Transverse colon (tissue), 4 donors: ENCODE measurements around the gene STK40. TPM values are rescaled to one million over a fixed set of nuclear protein-coding genes. Genes with fewer than 3 reads are reported as not detected.

Source experiments
- DNase-seq: peaks from one replicate; pipeline ENCODE4 v3.0.0-alpha.2; 2019
- H3K27ac ChIP-seq, 4 donors: fragments of 200-600 bp; sonication (generic); 2 replicates each; pipeline ENCODE4 v1.5.1; 2016 to 2018; ENCODE audit warnings: inconsistent platforms in 4 of 4
- H3K27me3 ChIP-seq: fragments of 200-600 bp; sonication (generic); 2 replicates; pipeline ENCODE4 v1.5.1; 2017; ENCODE audit warnings: inconsistent platforms
- H3K36me3 ChIP-seq, 4 donors: fragments of 200-600 bp; sonication (generic); 2 replicates each; pipeline ENCODE4 v1.5.1; 2017 to 2019; ENCODE audit warnings: inconsistent platforms in 4 of 4
- H3K4me1 ChIP-seq, 4 donors: fragments of 200-600 bp; sonication (generic); 2 replicates each; pipeline ENCODE4 v1.5.1; 2017 to 2020; ENCODE audit warnings: inconsistent platforms in 4 of 4
- H3K4me3 ChIP-seq, 4 donors: fragments of 200-600 bp; sonication (generic); 1 replicate in 1 of 4; 2 replicates in 3 of 4; pipeline versions ENCODE4 v1.5.1 to v1.6.1; 2017 to 2019; ENCODE audit warnings: inconsistent platforms in 4 of 4
- H3K9me3 ChIP-seq, 2 donors: fragments of 200-600 bp; sonication (generic); 2 replicates each; pipeline ENCODE4 v1.5.1; 2017 to 2019; ENCODE audit warnings: inconsistent platforms in 2 of 2
- EP300 ChIP-seq: sonication (generic); formaldehyde crosslinking; IDR thresholded peaks from one replicate; pipeline ENCODE4 v1.6.1; 2017; ENCODE audit warnings: antibody characterized with exemption, low read depth
- POLR2A ChIP-seq: fragments of 450-650 bp; IDR thresholded peaks from one replicate; pipeline ENCODE4 v1.6.1; 2016; ENCODE audit warnings: antibody characterized with exemption, mild to moderate bottlenecking, moderate library complexity
- POLR2AphosphoS5 ChIP-seq, 3 donors: sonication (generic); formaldehyde crosslinking; IDR thresholded peaks; one replicate each; pipeline ENCODE4 v1.6.1; 2016; ENCODE audit warnings: antibody characterized with exemption in 3 of 3
- WGBS, 2 donors: methylation state at CpG; one replicate each; pipeline ENCODE4 v1.1.5; 2018; ENCODE audit warnings: low coverage in 1 of 2; 5-methylcytosine and 5-hydroxymethylcytosine counted together
- in situ Hi-C, 4 donors: fragments of 200-750 bp; cut with MboI; loops; one replicate each; pipeline versions ENCODE4 v1.15.0 to v1.15.1; 2017; ENCODE audit warnings: low sequenced_read_pairs in 3 of 4, low pct_ligation_motif_present in 1 of 4, low pct_unique_long_range_greater_than_20kb in 1 of 4
- intact Hi-C: fragments of 100-400 bp; cut with DNase I; formaldehyde crosslinking; loops from one replicate; pipeline ENCODE4 v1.15.1; 2023; ENCODE audit warnings: low total_unique reads
- total RNA-seq, 4 donors: library from RNA; depleted of rRNA; stranded (reverse); fragments of >200 nt; gene quantifications; one replicate each; pipeline ENCODE4 v1.1.0, GENCODE V29; 2016
- TF ChIP-seq, protein P1 (sequence below), 5 experiments: fragments of 200-600 bp in 3 of 5; fragments of 450-650 bp in 2 of 5; sonication (generic) in 3 of 5; IDR thresholded peaks; 1 replicate in 2 of 5; 2 replicates in 3 of 5; pipeline ENCODE4 v1.5.1; 2016 to 2017; ENCODE audit warnings: antibody characterized with exemption in 5 of 5, inconsistent platforms in 3 of 5, mild to moderate bottlenecking in 2 of 5, moderate library complexity in 1 of 5

STK40 gene
- total RNA-seq, 4 donors from 2014 or later, result 34.0 to 154 (median 44.3) TPM

DNA sequence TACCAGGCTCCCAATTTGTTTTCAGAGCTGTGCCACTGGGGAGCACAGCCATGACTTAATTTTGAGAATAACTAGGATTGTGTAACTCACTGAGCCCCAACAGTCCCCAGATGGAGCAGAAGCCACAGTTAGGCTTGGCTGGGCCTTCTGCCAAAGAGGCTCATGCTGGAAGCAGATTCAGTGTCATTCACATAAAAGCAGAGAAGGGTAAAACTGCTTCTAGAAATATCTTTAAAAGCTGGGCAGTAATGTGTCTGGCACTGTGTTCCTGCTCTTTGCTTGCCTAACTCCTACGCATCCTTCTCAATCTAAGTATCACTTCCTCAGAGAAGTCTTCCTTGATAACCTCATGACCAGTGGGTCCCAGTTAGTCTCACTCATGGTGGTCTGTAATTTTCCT lies 20.3 kb downstream of the STK40 start:
- intact Hi-C loops, result no loop called here
- Histone ChIP-seq H3K27ac (peak overlapping the region in 3 of 4 donors; percentile 45 to 66 (median 63)), H3K4me3 (no peak overlapping the region), H3K9me3 (no peaks in the 10 kb centered on the region), H3K27me3 (no peaks in the 10 kb centered on the region), H3K4me1 (peaks cover 7 to 47% (median 27%) of the 10 kb centered on the region in 4 donors), H3K36me3 (peaks cover 0 to 10% (median 3%) of the 10 kb centered on the region in 4 donors)
- TF ChIP-seq, protein P1, sequence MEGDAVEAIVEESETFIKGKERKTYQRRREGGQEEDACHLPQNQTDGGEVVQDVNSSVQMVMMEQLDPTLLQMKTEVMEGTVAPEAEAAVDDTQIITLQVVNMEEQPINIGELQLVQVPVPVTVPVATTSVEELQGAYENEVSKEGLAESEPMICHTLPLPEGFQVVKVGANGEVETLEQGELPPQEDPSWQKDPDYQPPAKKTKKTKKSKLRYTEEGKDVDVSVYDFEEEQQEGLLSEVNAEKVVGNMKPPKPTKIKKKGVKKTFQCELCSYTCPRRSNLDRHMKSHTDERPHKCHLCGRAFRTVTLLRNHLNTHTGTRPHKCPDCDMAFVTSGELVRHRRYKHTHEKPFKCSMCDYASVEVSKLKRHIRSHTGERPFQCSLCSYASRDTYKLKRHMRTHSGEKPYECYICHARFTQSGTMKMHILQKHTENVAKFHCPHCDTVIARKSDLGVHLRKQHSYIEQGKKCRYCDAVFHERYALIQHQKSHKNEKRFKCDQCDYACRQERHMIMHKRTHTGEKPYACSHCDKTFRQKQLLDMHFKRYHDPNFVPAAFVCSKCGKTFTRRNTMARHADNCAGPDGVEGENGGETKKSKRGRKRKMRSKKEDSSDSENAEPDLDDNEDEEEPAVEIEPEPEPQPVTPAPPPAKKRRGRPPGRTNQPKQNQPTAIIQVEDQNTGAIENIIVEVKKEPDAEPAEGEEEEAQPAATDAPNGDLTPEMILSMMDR (IDR thresholded peaks at IDR 0.05), result no peak
- TF ChIP-seq EP300 (no peak), POLR2A (no peak), POLR2AphosphoS5 (IDR thresholded peaks at IDR 0.05) (no peak)
- 89 to 92% methylated on average over 1 of the region's 1 CpG for WGBS, 2 donors
- in situ Hi-C loops, result no loop called here
- DNase-seq, result no peak

DNA sequence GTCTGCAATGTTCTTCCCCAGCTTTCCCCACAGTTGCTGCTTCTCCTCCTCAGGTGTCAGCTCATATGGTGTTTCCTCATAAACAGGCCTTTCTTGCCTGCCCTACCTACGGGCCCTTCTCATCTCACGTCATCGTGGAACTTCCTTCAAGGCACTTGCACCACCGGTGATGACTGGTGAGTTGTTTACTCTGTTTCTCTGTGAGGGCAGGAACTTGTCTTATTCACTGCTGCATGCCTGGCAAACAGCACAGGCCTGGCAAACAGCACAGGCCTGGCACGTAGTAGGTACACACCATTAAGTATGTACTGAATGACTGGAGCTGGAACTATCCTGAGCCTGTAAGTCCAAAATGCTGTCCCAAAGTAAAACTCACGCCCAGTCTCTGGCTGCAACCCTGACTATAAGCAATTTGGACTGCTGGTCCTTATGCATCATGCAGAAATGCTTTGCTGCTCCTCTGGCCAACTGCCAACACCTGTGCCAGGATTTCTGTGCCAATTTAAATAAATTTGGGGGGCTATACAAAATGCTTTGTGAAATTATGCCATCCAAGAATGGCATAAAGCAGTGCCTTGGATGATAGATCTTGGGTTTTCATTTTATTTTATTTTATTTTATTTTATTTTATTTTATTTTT lies 25.7 kb downstream of the STK40 start:
- peaks cover 0 to 1% (median under 1%) of the 10 kb centered on the region in 4 donors for H3K4me1 ChIP-seq
- no peak for DNase-seq
- 64 to 69% methylated on average over 3 to 6 of the region's 6 CpGs for WGBS, 2 donors
- no peak overlapping the region for H3K27ac ChIP-seq
- intact Hi-C loops, result no loop called here
- no peak overlapping the region for H3K4me3 ChIP-seq
- peaks cover 0 to 27% (median 10%) of the 10 kb centered on the region in 4 donors for H3K36me3 ChIP-seq
- TF ChIP-seq EP300 (no peak), POLR2A (no peak), POLR2AphosphoS5 (IDR thresholded peaks at IDR 0.05) (no peak)
- TF ChIP-seq, protein P1 (IDR thresholded peaks at IDR 0.05), result no peak
- H3K27me3 ChIP-seq, result no peaks in the 10 kb centered on the region
- no peaks in the 10 kb centered on the region for H3K9me3 ChIP-seq
- in situ Hi-C loops, result no loop called here

DNA sequence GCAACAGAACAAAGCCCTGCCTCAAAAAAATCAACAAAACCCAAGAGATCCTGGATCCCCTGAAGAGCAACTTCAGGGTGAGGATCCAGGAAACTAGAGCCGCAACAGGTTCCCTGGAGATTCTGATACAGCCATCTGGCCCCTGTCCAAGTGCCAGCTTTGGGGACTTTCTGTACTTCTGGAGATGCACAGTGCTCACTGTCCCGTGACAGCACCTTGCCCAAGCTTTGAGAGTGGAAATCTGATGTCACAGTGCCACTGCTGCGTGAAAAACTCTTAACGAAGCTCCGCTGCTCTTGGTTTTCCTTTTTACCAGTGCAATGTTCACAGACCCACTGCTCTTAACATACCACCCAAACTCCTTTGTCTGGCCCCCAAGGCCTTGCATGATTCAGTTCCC lies 26.3 kb downstream of the STK40 start:
- Histone ChIP-seq H3K27ac (no peak overlapping the region), H3K4me3 (no peak overlapping the region), H3K36me3 (peaks cover 0 to 27% (median 13%) of the 10 kb centered on the region in 4 donors), H3K4me1 (no peaks in the 10 kb centered on the region), H3K27me3 (no peaks in the 10 kb centered on the region), H3K9me3 (no peaks in the 10 kb centered on the region)
- in situ Hi-C loops (no loop called here), intact Hi-C loops (no loop called here)
- TF ChIP-seq POLR2AphosphoS5 (IDR thresholded peaks at IDR 0.05), result no peak
- TF ChIP-seq EP300, result no peak
- TF ChIP-seq, protein P1 (IDR thresholded peaks at IDR 0.05), result no peak
- TF ChIP-seq POLR2A, result no peak
- 92% methylated on average over 5 of the region's 5 CpGs; no CpG with 5 or more reads in 1 of the 2 donors for WGBS, 2 donors
- no peak for DNase-seq

DNA sequence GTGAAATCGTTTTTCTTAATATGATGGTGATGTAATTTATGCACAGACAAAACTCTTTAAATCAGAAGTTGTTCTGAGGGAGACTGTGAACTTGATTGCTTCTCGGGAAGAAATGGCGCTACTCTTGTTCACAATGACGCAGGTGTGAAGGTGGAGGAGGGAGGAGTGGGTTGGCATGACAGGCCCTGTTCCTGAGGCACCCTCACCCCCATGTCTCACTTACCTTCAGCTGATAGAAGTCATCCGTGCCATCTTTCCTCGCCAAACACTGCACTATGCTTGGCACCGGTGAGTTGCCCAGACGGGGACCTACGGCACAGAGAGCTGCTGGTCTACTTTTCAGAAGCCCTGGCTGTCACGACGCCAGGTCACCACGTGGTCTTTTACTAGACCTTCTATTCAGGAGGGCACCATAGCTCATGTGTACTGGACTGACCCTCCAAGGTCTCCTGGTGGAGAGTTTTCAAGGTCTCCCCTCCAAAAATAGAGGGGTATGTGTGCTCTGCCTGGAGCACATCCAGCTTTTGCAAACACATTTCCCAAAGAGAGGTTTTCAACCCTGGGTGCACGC lies 27.1 kb downstream of the STK40 start:
- no peak for TF ChIP-seq POLR2AphosphoS5 (IDR thresholded peaks at IDR 0.05)
- TF ChIP-seq, protein P1 (IDR thresholded peaks at IDR 0.05), result no peak
- no peak for TF ChIP-seq POLR2A
- no peak for TF ChIP-seq EP300
- WGBS, 2 donors, result 90% methylated on average over 11 of the region's 13 CpGs; no CpG with 5 or more reads in 1 of the 2 donors
- no peaks in the 10 kb centered on the region for H3K27me3 ChIP-seq
- no peak for DNase-seq
- H3K4me1 ChIP-seq, result no peaks in the 10 kb centered on the region
- in situ Hi-C loops (no loop called here), intact Hi-C loops (no loop called here)
- no peak overlapping the region for H3K4me3 ChIP-seq
- no peaks in the 10 kb centered on the region for H3K9me3 ChIP-seq
- peaks cover 0 to 35% (median 16%) of the 10 kb centered on the region in 4 donors for H3K36me3 ChIP-seq
- no peak overlapping the region for H3K27ac ChIP-seq
